WTC11 (cell line): ENCODE data around the gene LRP10. TPM values are rescaled to one million over a fixed set of nuclear protein-coding genes. Genes with fewer than 3 reads are reported as not detected.
A peak's percentile ranks its signal among the peaks of the same experiment; 100 is the strongest.

Experiments
- ATAC-seq: fragments of 200-7000 bp; cut with Tn5 transposase; 2 replicates; pipeline ENCODE4 v1.10.0; 2021; ENCODE audit warnings: mild to moderate bottlenecking, moderate library complexity
- CTCF ChIA-PET: fragments of 300-600 bp; sonication (Branson Sonifier 250); formaldehyde crosslinking; loops from one replicate; lab custom pipeline; 2021; ENCODE audit warnings: antibody characterized with exemption; lab: Charles Lee
- POLR2A ChIA-PET: fragments of 350-600 bp; sonication (Branson Sonifier 250); formaldehyde crosslinking; loops from one replicate; lab custom pipeline; 2021; ENCODE audit warnings: antibody characterized with exemption; lab: Charles Lee
- DNase-seq: peaks from one replicate; pipeline ENCODE4 v3.0.0; 2021; ENCODE audit warnings: low spot score
- H3K27ac Mint-ChIP-seq: 2 replicates; pipeline ENCODE4 v1.8.0; 2021; ENCODE audit warnings: mixed read lengths
- H3K27me3 Mint-ChIP-seq: 2 replicates; pipeline ENCODE4 v1.8.0; 2021; ENCODE audit warnings: low read depth, mild to moderate bottlenecking, moderate library complexity, mixed read lengths
- H3K36me3 Mint-ChIP-seq: 2 replicates; pipeline ENCODE4 v1.8.0; 2021; ENCODE audit warnings: mixed read lengths
- H3K4me1 Mint-ChIP-seq: 2 replicates; pipeline ENCODE4 v1.8.0; 2022; ENCODE audit warnings: mixed read lengths
- H3K4me3 Mint-ChIP-seq: 2 replicates; pipeline ENCODE4 v1.8.0; 2021; ENCODE audit warnings: mild to moderate bottlenecking, moderate library complexity, mixed read lengths
- H3K9me3 Mint-ChIP-seq: 2 replicates; pipeline ENCODE4 v1.8.0; 2021; ENCODE audit warnings: mixed read lengths
- ATF1 ChIP-seq: sonication (generic); formaldehyde crosslinking; IDR thresholded peaks from 2 replicates; pipeline ENCODE4 v1.8.1; 2023; ENCODE audit warnings: mild to moderate bottlenecking, moderate library complexity, missing genetic modification reagents
- CBFB ChIP-seq: sonication (generic); formaldehyde crosslinking; IDR thresholded peaks from 2 replicates; pipeline ENCODE4 v1.8.1; 2022; ENCODE audit warnings: mild to moderate bottlenecking, low read depth, missing genetic modification reagents
- FOXK1 ChIP-seq: sonication (generic); formaldehyde crosslinking; IDR thresholded peaks from 2 replicates; pipeline ENCODE4 v1.8.0; 2022; ENCODE audit warnings: mild to moderate bottlenecking, moderate library complexity, missing genetic modification reagents
- NFE2L1 ChIP-seq: sonication (generic); formaldehyde crosslinking; IDR thresholded peaks from 2 replicates; pipeline ENCODE4 v1.8.1; 2023; ENCODE audit warnings: missing genetic modification reagents
- NR2C2 ChIP-seq: sonication (generic); formaldehyde crosslinking; IDR thresholded peaks from 2 replicates; pipeline ENCODE4 v1.8.0; 2022; ENCODE audit warnings: mild to moderate bottlenecking, missing genetic modification reagents
- RORB ChIP-seq: fragments of 250-450 bp; sonication (Bioruptor Pico); IDR thresholded peaks from 2 replicates; pipeline ENCODE4 v1.9.0; 2021; ENCODE audit warnings: mild to moderate bottlenecking
- SOX15 ChIP-seq: fragments of 250-450 bp; sonication (Bioruptor Pico); IDR thresholded peaks from 2 replicates; pipeline ENCODE4 v1.9.0; 2021; ENCODE audit warnings: mild to moderate bottlenecking
- SP1 ChIP-seq: sonication (generic); formaldehyde crosslinking; conservative IDR thresholded peaks from 2 replicates; pipeline ENCODE4 v1.8.1; 2022; ENCODE audit warnings: missing genetic modification reagents
- ZNF138 ChIP-seq: sonication (generic); formaldehyde crosslinking; conservative IDR thresholded peaks from 2 replicates; pipeline ENCODE4 v1.8.1; 2022; ENCODE audit warnings: mild to moderate bottlenecking, moderate library complexity, missing genetic modification reagents
- ZNF396 ChIP-seq: fragments of 250-450 bp; sonication (Bioruptor Pico); IDR thresholded peaks from 2 replicates; pipeline ENCODE4 v1.8.0; 2021; ENCODE audit warnings: mild to moderate bottlenecking, moderate library complexity, borderline replicate concordance
- ZNF671 ChIP-seq: fragments of 250-450 bp; sonication (Bioruptor Pico); IDR thresholded peaks from 2 replicates; pipeline ENCODE4 v1.8.0; 2021; ENCODE audit warnings: mild to moderate bottlenecking
- total RNA-seq: library from RNA; stranded (reverse); gene quantifications from 3 replicates; pipeline ENCODE4 v1.2.3, GENCODE V29; 2021
- TF ChIP-seq, protein P1 (sequence below): sonication (generic); formaldehyde crosslinking; IDR thresholded peaks from 2 replicates; pipeline ENCODE4 v1.8.0; 2023; ENCODE audit warnings: missing genetic modification reagents
- TF ChIP-seq, protein P2 (sequence below): fragments of 250-450 bp; sonication (Bioruptor Pico); IDR thresholded peaks from 2 replicates; pipeline ENCODE4 v2.1.2; 2022; ENCODE audit warnings: mild to moderate bottlenecking, moderate library complexity
- TF ChIP-seq, protein P3 (sequence below): sonication (generic); formaldehyde crosslinking; IDR thresholded peaks from 2 replicates; pipeline ENCODE4 v1.8.1; 2023; ENCODE audit warnings: mild to moderate bottlenecking, missing genetic modification reagents
- TF ChIP-seq, protein P4 (sequence below): fragments of 250-450 bp; sonication (Bioruptor Pico); IDR thresholded peaks from 2 replicates; pipeline ENCODE4 v1.9.0; 2021; ENCODE audit warnings: moderate library complexity, mild to moderate bottlenecking, inconsistent platforms, borderline replicate concordance
- TF ChIP-seq, protein P5 (sequence below): fragments of 250-450 bp; sonication (Bioruptor Pico); IDR thresholded peaks from 2 replicates; pipeline ENCODE4 v1.9.0; 2021; ENCODE audit warnings: mild to moderate bottlenecking
- TF ChIP-seq, protein P6 (sequence below): sonication (generic); formaldehyde crosslinking; IDR thresholded peaks from 2 replicates; pipeline ENCODE4 v1.8.1; 2022; ENCODE audit warnings: mild to moderate bottlenecking, moderate library complexity, missing genetic modification reagents
- TF ChIP-seq, protein P7 (sequence below): sonication (generic); formaldehyde crosslinking; IDR thresholded peaks from 2 replicates; pipeline ENCODE4 v1.8.0; 2022; ENCODE audit warnings: mild to moderate bottlenecking, missing genetic modification reagents

The LRP10 gene
- total RNA-seq, 1 experiment from 2014 or later: 24.0 TPM

DNA sequence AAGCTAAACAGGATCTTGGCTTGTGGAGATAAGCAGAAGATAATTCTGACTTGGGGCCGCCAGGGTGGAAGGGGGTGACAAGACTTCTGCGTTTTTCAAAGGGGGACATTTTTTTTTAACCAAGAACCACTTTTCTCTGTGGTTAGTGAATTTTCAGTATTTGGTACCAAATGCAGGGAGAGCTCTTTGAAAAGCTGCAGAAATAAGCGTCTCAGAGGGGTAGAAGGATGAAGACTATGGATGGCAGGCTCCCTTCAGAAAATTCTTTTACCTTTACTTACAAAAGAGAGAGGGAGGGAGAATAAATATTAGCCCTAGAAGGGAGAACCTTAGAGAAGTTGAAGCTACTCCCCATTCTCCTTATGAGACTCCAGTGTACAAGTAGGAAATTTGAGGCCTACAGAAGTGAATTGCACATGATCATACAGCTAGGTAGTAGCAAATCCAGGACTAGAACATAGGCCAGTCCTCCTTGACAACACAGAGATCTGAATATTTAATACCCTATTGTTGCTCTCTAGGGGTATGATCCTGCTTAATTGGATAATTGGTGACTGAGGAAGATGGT, 41.0 kb upstream of the LRP10 start (continued):
- TF ChIP-seq NFE2L1 (CRISPR knock-in tag) (no peak), ZNF671 (CRISPR knock-in tag) (no peak), ATF1 (CRISPR knock-in tag) (no peak)
- TF ChIP-seq, protein P1, sequence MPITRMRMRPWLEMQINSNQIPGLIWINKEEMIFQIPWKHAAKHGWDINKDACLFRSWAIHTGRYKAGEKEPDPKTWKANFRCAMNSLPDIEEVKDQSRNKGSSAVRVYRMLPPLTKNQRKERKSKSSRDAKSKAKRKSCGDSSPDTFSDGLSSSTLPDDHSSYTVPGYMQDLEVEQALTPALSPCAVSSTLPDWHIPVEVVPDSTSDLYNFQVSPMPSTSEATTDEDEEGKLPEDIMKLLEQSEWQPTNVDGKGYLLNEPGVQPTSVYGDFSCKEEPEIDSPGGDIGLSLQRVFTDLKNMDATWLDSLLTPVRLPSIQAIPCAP (CRISPR knock-in tag): no peak
- TF ChIP-seq, all 79 proteins: peak for 0

DNA sequence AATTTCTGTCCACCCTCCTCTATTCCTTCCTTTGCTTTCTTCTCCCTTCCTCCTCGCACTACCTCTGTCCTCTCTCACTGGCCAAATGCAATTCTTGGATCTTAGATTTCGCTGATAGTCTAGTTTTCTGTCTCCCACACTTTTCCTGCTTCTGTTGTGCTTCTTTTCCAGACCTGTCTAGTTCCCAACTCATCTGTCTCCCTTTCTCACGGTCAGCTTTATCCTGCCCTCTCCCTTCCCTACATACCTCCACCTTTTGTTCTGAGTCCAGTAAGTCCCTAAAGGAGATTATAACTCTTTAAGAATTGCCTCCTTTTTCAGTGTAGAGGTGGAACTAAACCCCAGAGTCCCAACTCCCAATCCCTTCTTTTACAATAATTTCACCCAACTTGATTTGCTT, 36.0 kb upstream of the LRP10 start:
- ChIA-PET CTCF (interaction anchor here (0.9 to 7.4 kb wide), 4 partner anchors 12 to 58 kb away, joined by 3 to 136 read pairs (median 49); no protein-coding TSS in a partner anchor), POLR2A (interaction anchor here (3.0 kb wide), 1 partner anchor 13 kb away, joined by 23 read pairs; no protein-coding TSS in a partner anchor)
- Mint-ChIP-seq H3K4me3 (peak overlapping the region; percentile 100), H3K27me3 (no peaks in the 10 kb centered on the region; the same call in 1 of the 2 replicates), H3K36me3 (peaks cover 25% of the 10 kb centered on the region)
- ATAC-seq (no peak), DNase-seq (no peak)
- no peak for TF ChIP-seq SOX15 (CRISPR knock-in tag)
- TF ChIP-seq ZNF138 (CRISPR knock-in tag): no peak
- no peak for TF ChIP-seq ZNF396
- TF ChIP-seq CBFB: no peak
- no peak for TF ChIP-seq NR2C2 (CRISPR knock-in tag)
- no peak for TF ChIP-seq RORB (CRISPR knock-in tag)
- TF ChIP-seq, protein P2, sequence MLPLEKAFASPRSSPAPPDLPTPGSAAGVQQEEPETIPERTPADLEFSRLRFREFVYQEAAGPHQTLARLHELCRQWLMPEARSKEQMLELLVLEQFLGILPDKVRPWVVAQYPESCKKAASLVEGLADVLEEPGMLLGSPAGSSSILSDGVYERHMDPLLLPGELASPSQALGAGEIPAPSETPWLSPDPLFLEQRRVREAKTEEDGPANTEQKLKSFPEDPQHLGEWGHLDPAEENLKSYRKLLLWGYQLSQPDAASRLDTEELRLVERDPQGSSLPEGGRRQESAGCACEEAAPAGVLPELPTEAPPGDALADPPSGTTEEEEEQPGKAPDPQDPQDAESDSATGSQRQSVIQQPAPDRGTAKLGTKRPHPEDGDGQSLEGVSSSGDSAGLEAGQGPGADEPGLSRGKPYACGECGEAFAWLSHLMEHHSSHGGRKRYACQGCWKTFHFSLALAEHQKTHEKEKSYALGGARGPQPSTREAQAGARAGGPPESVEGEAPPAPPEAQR (CRISPR knock-in tag): no peak
- TF ChIP-seq, protein P3, sequence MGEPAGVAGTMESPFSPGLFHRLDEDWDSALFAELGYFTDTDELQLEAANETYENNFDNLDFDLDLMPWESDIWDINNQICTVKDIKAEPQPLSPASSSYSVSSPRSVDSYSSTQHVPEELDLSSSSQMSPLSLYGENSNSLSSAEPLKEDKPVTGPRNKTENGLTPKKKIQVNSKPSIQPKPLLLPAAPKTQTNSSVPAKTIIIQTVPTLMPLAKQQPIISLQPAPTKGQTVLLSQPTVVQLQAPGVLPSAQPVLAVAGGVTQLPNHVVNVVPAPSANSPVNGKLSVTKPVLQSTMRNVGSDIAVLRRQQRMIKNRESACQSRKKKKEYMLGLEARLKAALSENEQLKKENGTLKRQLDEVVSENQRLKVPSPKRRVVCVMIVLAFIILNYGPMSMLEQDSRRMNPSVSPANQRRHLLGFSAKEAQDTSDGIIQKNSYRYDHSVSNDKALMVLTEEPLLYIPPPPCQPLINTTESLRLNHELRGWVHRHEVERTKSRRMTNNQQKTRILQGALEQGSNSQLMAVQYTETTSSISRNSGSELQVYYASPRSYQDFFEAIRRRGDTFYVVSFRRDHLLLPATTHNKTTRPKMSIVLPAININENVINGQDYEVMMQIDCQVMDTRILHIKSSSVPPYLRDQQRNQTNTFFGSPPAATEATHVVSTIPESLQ (CRISPR knock-in tag): no peak
- TF ChIP-seq, protein P4, sequence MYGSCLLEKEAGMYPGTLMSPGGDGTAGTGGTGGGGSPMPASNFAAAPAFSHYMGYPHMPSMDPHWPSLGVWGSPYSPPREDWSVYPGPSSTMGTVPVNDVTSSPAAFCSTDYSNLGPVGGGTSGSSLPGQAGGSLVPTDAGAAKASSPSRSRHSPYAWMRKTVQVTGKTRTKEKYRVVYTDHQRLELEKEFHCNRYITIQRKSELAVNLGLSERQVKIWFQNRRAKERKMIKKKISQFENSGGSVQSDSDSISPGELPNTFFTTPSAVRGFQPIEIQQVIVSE (CRISPR knock-in tag): no peak
- TF ChIP-seq, all 79 proteins: peak for 0
- peak overlapping the region; percentile 86 for H3K27ac Mint-ChIP-seq
- H3K4me1 Mint-ChIP-seq: peaks cover 33% of the 10 kb centered on the region
- H3K9me3 Mint-ChIP-seq: no peaks in the 10 kb centered on the region

DNA sequence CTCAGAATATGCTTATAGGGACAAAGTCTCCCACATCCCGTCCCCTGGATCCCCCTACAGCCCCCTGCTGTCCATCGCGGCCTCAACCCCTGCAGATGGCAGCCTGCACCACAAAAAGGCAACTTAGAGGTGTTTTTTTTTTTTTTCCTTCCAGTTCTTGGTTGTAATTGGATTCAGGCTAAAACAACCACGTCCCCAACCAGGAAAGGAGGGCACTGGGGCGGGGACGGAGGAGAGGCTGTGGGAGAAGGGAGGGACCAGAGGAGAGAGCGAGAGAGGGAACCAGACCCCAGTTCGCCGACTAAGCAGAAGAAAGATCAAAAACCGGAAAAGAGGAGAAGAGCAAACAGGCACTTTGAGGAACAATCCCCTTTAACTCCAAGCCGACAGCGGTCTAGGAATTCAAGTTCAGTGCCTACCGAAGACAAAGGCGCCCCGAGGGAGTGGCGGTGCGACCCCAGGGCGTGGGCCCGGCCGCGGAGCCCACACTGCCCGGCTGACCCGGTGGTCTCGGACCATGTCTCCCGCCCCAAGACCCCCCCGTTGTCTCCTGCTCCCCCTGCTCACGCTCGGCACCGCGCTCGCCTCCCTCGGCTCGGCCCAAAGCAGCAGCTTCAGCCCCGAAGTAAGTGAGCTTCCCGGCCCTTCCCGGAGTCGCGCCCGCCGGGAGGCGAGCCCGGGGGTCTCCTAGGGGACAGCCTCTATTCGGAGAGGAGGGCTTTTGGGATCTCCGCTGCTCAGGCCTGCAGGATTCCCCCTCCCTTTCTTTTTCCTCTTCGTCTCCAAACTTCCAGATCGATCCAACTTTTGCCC, 35.0 kb upstream of the LRP10 start, which contains the start of gene MMP14:
TSS of gene MMP14 (plus strand) at position 285 of the 813 bp plus-strand sequence. CDS start at position 518, 233 bp downstream.
- ATAC-seq: peak; percentile 66
- Mint-ChIP-seq H3K4me1 (peaks cover 29% of the 10 kb centered on the region), H3K36me3 (peaks cover 20% of the 10 kb centered on the region), H3K27me3 (no peaks in the 10 kb centered on the region; the same call in 1 of the 2 replicates), H3K27ac (peak within 1 kb of the TSS; percentile 98), H3K4me3 (peak within 1 kb of the TSS; percentile 100), H3K9me3 (no peaks in the 10 kb centered on the region)
- peak; percentile 62 for DNase-seq
- TF ChIP-seq, protein P5, sequence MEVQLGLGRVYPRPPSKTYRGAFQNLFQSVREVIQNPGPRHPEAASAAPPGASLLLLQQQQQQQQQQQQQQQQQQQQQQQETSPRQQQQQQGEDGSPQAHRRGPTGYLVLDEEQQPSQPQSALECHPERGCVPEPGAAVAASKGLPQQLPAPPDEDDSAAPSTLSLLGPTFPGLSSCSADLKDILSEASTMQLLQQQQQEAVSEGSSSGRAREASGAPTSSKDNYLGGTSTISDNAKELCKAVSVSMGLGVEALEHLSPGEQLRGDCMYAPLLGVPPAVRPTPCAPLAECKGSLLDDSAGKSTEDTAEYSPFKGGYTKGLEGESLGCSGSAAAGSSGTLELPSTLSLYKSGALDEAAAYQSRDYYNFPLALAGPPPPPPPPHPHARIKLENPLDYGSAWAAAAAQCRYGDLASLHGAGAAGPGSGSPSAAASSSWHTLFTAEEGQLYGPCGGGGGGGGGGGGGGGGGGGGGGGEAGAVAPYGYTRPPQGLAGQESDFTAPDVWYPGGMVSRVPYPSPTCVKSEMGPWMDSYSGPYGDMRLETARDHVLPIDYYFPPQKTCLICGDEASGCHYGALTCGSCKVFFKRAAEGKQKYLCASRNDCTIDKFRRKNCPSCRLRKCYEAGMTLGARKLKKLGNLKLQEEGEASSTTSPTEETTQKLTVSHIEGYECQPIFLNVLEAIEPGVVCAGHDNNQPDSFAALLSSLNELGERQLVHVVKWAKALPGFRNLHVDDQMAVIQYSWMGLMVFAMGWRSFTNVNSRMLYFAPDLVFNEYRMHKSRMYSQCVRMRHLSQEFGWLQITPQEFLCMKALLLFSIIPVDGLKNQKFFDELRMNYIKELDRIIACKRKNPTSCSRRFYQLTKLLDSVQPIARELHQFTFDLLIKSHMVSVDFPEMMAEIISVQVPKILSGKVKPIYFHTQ (CRISPR knock-in tag): 0 out of 2 replicates have a peak, but pooled peaks have one; percentile 24
- TF ChIP-seq, protein P6, sequence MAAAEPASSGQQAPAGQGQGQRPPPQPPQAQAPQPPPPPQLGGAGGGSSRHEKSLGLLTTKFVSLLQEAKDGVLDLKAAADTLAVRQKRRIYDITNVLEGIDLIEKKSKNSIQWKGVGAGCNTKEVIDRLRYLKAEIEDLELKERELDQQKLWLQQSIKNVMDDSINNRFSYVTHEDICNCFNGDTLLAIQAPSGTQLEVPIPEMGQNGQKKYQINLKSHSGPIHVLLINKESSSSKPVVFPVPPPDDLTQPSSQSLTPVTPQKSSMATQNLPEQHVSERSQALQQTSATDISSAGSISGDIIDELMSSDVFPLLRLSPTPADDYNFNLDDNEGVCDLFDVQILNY (CRISPR knock-in tag): no peak
- TF ChIP-seq FOXK1 (CRISPR knock-in tag) (peak; percentile 8; the same call in 1 of the 2 replicates), NFE2L1 (CRISPR knock-in tag) (0 out of 2 replicates have a peak, but pooled peaks have one; percentile 10), SP1 (CRISPR knock-in tag) (peak; percentile 41; the same call in 1 of the 2 replicates)
- TF ChIP-seq, protein P7, sequence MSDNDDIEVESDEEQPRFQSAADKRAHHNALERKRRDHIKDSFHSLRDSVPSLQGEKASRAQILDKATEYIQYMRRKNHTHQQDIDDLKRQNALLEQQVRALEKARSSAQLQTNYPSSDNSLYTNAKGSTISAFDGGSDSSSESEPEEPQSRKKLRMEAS (CRISPR knock-in tag): no peak
- POLR2A ChIA-PET: interaction anchor here (0.6 to 3.7 kb wide), 11 partner anchors 8 to 238 kb away, joined by 3 to 81 read pairs (median 4); partner anchors contain the start of genes PRMT5 and REM2
- CTCF ChIA-PET: interaction anchor here (0.5 to 7.4 kb wide), 17 partner anchors 9 to 280 kb away, joined by 3 to 136 read pairs (median 6); partner anchors contain the start of genes LRP10 and REM2
